NCI-H446 (cell line): ENCODE data around the gene GPSM1.

Experiments
- DNase-seq, 2 experiments: peaks; one replicate each; lab custom pipeline; 2025; lab: John Stamatoyannopoulos, UW

GPSM1 gene

DNA sequence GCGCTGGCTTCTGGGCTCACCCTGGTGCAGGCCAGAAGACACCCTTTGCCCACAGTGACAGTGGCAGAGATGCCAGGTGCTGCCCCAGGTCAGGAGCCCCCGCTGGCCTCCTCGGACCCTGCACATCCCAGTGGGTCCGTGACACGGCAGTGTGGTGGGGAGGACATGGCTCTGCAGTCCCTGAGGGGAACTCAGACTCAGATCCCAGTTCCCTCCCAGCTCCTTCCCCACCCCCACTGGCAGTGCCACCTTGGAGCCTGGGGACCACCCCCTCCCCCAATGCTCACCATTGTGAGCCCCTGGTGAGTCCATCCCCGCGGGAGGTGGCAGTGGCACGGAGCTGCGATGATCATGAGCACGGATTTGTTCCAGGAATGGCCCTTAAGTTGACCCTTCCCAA lies 22.9 kb upstream of the GPSM1 start:
- no peak for DNase-seq

- DNase-seq, result peak in 1 of 2 experiments; percentile 15
Observed at GRCh38 chr9:136304981-136305380, 22.4 kb upstream of the GPSM1 start.

DNA sequence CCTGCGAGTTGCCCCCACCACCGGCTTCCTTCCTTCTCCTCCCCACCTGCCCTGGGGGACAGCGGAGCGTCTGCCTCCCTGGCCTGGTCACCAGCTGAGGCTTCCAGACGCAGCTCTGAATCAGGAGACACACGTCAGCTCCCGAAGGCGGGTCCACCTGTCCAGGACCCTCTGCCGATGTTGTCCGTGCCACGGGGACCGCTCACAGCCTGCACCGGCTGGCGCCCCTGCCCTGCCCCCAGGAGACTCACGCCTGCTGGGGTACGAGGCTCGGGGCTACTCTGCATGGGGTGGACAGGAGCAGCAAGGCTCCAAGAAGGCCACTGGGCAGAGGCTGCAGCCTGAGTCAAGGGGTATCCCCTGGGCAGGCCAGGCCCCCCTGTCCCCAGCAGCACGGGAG lies 21.5 kb upstream of the GPSM1 start:
- DNase-seq, result no peak

DNA sequence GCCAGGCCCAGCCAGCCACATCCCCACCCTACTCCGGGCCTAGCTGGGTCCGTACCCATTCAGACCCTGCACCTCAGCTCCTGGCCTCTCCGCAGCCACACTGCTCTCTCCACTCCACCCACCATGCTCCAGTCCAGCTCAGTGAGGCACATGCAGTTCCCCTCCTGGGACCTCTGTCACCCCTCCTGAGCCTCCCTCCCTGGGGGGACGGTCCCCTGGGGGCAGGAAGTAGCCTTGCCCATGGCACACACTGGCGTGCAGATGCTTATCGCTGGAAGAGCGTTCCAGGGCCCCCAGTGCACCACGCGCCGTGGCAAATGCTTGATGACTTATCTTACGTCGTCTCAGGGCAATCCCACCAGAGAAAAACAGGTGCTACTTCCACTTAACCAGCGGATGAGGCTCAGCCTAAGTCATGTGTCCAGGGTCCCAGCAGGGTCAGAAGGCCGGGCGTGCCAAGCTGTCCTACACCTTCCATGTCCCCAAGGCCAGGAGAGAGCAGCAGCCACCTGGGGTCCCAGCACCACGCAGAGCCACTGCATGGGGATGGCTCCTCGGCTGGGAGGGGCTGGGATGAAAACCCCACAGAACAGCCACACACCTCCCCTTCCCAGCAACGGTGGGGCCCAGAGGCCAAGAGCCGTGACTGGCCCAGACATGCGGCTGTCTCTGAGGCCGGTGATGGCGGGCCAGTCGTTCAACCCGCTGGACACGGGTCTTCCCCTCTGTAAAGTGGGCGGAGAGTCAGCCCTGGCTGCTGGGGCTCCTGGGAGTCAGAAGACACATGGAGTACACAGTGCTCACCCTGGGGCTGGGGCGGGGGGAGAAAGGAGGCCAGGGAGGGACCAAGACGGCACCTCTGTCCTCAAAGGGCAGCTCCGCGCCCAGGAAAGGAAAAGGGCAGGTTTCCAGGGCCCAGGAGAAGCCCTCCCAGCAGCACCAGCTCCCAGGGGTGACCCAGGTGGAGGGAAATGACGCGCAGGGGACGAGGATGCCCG lies 20.8 kb upstream of the GPSM1 start:
- DNase-seq, result no peak

- no peak for DNase-seq
Observed at GRCh38 chr9:136307215-136307750, 20.1 kb upstream of the GPSM1 start.

GRCh38 chr9:136308006-136308701 lies 19.2 kb upstream of the GPSM1 start:
- no peak for DNase-seq

DNA sequence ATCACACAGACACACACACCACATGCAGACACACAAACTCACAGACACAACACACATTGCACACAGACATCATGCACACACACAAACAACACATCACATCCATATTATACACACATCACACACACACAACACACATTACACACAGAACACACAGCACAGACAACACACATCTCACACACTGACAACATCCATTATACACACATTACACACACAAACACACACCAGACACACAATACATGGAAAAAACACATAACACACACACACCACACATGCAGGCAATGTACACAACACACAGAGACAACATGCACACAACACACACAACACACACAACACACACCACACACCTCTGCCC lies 18.7 kb upstream of the GPSM1 start:
- no peak for DNase-seq

- DNase-seq, result peak; percentile 76 to 87
Observed at GRCh38 chr9:136309101-136309801, 18.1 kb upstream of the GPSM1 start.

- DNase-seq, result no peak
Observed at GRCh38 chr9:136309806-136310220, 17.5 kb upstream of the GPSM1 start.

GRCh38 chr9:136310273-136311030 lies 16.9 kb upstream of the GPSM1 start:
- no peak for DNase-seq

DNA sequence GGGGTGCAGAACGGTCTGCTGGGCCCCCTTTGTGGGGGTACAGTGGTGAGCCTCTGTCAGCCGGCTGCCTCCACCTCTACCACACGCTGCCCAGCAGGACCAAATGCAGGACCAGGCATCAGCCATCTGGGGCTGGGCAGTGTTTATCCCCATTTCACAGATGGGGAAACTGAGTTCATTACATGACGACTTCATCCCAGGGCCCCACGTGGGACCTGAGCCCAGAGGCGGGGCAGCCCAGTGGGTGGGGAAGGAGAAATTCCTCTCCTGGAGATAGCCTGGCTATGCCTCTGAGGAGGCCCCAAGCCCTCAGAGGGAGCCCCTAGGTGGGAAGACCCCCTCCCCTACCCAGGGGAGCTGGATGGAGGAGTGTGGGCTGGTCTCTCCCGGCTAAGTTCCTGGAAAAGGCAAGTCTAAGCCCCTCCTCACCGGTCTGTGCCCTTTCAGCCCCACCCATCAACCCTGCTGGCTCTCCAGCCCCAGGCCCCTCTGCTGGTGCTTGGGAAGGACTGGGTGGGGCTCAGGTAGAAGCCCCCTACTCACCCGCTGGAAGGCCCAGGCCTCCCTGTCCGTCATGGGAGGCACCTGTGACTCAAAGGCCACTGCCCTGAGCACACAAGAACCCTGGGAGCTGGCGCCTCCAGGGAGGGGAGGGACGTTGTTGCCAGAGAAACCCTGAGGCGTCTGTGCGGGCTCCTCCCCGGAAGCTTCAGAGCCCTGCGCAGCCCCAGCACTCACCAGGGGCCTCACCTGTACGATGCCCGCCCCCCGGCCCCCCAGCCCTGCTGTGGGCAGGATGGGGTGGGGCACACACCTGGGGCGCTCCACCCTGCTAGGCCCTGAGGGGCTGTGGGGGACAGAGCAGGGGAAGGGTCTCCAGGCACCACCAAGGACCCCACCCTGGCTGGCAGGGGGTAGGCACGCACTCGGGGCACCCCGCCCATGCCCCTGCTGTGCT lies 16.0 kb upstream of the GPSM1 start:
- DNase-seq, result no peak

- DNase-seq, result no peak
Observed at GRCh38 chr9:136312009-136312375, 15.3 kb upstream of the GPSM1 start.

GRCh38 chr9:136312436-136312835 lies 14.9 kb upstream of the GPSM1 start:
- DNase-seq, result no peak

GRCh38 chr9:136313111-136314055 lies 14.0 kb upstream of the GPSM1 start:
- no peak for DNase-seq

DNA sequence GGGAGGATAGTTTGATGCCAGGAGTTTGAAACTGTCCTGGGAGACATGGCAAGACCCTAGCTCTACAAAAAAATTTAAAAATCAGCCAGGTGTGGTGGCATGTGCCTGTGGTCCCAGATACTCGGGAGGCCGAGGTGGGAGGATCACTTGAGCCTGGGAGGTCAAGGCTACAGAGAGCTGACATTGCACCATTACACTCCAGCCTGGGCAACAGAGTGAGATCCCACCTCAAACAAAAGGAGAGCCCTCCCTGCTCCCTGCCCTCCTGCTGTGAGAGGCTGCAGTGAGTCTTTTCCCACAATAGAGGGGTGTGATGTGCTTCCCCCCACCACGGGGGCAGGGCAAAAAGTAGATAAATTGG lies 13.3 kb upstream of the GPSM1 start:
- no peak for DNase-seq

- DNase-seq, result no peak
Observed at GRCh38 chr9:136314944-136315343, 12.4 kb upstream of the GPSM1 start.

- no peak for DNase-seq
Observed at GRCh38 chr9:136316271-136316751, 11.0 kb upstream of the GPSM1 start.

DNA sequence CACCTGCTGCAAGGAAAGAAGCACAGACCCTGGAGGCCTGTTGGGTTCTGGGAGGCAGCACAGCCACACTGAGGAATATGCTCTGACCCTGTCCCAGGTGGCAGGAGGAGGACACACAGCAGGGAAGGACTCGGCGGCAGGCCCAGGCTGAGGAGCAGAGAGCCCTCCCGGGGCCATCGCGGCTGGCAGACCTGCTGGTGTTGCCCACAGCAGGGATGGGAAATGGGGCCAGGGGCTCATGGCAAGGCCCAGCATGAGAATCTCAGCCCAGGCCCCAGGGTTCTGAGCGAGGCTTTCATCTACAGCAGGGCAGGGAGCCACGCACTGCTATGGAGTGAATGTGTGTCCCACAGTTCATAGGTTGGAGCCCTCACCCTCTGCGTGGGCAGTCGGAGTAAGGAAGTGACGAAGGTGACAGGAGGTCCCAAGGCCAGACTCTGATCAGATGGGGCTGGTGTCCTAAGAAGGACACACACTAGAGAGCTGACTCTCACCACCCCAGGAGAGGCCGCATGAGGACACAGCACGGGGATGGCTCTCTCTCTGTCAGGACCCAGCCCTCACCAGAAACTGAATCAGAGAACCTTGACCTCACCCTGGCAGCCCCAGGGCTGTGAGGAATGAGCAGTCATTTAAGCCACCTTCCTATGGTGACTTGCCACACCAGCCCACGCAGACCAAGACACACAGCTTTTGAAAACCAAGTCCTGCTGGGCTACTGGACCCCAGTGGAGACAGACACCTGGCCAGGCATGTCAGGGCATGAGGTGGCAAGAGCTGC lies 10.3 kb upstream of the GPSM1 start:
- peak in 1 of 2 experiments; percentile 48 for DNase-seq
